ENCODE data around the gene TAF6L.
A peak's percentile ranks its signal among the peaks of the same experiment; 100 is the strongest.

TAF6L gene, protein sequence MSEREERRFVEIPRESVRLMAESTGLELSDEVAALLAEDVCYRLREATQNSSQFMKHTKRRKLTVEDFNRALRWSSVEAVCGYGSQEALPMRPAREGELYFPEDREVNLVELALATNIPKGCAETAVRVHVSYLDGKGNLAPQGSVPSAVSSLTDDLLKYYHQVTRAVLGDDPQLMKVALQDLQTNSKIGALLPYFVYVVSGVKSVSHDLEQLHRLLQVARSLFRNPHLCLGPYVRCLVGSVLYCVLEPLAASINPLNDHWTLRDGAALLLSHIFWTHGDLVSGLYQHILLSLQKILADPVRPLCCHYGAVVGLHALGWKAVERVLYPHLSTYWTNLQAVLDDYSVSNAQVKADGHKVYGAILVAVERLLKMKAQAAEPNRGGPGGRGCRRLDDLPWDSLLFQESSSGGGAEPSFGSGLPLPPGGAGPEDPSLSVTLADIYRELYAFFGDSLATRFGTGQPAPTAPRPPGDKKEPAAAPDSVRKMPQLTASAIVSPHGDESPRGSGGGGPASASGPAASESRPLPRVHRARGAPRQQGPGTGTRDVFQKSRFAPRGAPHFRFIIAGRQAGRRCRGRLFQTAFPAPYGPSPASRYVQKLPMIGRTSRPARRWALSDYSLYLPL

DNA sequence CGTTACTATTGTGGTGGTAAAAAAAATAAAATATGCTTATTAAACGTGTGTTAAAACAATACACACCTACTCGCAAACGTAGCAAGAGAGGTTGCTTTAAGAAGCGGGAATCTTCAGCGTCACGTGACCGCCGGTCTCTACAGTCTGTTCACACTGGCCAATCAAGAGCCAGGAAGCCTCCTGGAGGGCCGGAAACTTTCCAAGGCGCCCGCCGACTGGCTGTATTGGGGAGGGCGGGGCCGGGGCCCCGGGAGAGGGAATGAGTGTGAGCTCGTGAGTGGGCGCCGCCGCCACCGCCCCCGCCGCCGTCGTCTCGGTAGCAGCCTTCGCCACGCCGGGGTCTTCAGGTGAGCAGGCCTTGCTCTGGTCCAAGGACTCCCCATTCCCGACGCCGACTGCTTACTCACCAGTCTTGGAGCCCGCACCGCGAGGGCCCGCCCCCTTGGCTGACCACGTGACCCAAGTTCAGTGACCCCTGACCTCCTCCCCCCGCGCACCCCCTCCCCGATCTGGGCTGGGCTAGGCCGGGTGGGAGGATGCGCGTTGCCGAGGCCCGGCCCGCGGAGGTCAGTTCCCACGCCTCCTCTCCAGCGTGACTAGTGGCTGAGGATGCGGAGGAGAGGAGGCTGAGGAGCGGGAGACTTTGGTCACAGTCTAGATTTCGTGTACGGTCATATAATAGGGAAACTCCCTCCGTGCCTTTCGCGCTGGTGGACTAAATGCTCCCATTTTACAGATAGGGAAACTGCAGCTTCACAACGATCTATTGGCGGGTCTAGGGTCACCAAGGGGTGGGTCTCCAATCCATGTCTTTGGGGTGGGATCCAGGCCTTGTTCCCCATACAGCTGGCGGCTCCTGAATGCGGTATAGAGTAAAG lies at the start of gene TAF6L:
Gene TAF6L, plus strand, starts transcription at position 253 of the 878 bp plus-strand sequence. CDS start 4,388 bp downstream, outside the sequence.
- peak within 1 kb of the TSS; percentile 59 for H3K4me3 ChIP-seq (ENCODE audit: control insufficient read depth, low read depth, low read length)
- no peak for TF ChIP-seq CTCF (IDR thresholded peaks at IDR 0.05; ENCODE audit: control insufficient read depth, insufficient read depth, low read depth, low read length, missing control alignments)
- DNase-seq (ENCODE audit: low read depth), result peak; percentile 70

DNA sequence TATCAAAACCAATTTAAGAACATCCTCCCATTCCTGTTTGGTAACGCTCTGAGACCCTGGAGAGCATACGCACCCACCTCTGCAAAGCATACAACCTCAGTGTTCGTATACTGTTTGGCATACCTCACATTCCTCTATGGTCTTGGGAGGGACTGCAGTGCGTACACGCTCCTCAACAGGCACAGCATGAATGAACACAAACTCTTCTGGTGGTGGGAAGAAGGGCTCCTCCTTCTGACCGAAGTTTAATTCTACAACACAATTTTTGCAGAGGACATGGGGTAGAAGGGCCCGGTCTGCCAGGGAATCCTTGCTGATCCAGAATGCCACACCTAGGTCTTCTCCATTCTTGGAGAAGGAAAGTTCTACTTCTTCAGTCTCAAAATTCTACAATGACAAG lies 49.2 kb upstream of the TAF6L start:
- no peak for DNase-seq (ENCODE audit: low read depth)
- no peak for TF ChIP-seq CTCF (IDR thresholded peaks at IDR 0.05; ENCODE audit: control insufficient read depth, insufficient read depth, low read depth, low read length, missing control alignments)
- H3K4me3 ChIP-seq (ENCODE audit: control insufficient read depth, low read depth, low read length), result no peak overlapping the region

DNA sequence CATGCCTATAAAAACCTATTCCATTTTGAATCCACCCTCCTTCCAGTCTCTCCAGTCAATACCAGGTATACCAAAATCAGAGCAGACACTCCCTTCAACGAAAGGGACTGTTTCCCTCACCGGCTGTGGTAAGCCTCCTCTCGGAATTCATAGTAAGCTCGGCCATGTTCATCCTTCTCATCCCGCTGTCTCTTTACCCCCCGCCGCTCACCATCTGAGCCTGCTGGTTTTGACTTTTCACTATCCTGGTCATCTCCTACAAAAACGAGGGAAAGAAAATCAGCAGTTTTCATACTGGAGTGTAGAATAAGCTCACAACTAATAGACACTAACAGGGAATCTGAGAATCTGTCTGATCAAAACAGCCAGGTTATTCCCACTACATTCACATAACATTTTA lies 47.0 kb upstream of the TAF6L start:
- peak overlapping the region; percentile 3 for H3K4me3 ChIP-seq (ENCODE audit: control insufficient read depth, low read depth, low read length)
- no peak for DNase-seq (ENCODE audit: low read depth)
- no peak for TF ChIP-seq CTCF (IDR thresholded peaks at IDR 0.05; ENCODE audit: control insufficient read depth, insufficient read depth, low read depth, low read length, missing control alignments)

DNA sequence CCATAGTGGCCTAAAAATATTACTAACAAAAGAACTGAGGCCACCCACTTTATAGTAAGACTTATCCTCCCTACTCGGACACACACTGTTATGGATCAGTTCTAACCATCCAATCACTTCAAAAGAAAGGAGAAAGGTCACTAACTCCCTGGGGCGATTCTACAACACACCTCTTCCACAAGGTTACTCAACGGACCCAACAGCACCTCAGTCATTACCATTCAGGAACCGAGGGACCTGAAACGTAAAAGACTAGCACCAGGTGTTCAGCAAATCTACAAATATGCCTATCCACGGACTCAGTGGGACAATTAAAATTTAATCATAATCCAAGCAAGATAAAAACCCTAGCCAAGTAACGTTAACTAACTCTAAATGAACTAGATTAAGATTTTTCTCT lies 45.5 kb upstream of the TAF6L start:
- H3K4me3 ChIP-seq (ENCODE audit: control insufficient read depth, low read depth, low read length), result peak overlapping the region; percentile 84
- no peak for TF ChIP-seq CTCF (IDR thresholded peaks at IDR 0.05; ENCODE audit: control insufficient read depth, insufficient read depth, low read depth, low read length, missing control alignments)
- DNase-seq (ENCODE audit: low read depth), result no peak

DNA sequence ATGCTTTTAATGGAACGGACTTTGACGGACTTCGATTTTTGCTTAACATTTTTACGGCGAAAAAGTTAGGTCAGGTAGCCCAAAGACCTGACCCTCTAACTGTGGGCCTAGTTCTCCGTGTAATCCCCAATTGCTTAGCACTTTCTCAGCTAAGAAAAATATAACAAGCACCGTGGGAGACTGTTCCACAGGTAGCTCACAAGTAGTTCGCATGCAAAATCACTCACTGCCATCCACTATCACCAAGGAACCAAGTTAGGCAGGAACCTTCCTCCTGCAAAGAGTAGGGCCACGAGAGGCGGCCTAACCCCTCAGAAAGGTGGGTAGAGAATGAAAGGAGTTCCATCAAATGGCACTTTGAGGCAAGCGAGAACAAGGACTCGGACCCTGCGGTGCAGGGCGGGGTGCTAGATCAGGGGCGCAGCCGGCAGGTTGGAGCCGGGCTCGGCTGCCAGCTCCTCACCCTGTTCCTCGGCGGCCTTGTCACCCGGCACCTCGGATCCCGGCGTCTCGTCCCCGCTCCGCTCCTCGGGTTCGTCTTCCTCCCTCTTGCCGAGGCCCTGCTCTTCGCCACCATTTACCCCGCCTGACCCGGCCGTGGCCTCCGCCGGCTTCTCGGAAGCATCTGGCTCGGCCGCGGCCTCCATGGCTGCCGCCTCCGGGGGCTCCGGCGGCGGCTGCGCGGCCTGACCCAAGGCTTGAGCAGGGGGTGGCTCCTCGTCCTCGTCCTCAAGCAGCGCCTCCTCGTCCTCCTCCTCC lies 44.9 kb upstream of the TAF6L start:
- H3K4me3 ChIP-seq (ENCODE audit: control insufficient read depth, low read depth, low read length), result peak overlapping the region; percentile 84
- no peak for DNase-seq (ENCODE audit: low read depth)
- no peak for TF ChIP-seq CTCF (IDR thresholded peaks at IDR 0.05; ENCODE audit: control insufficient read depth, insufficient read depth, low read depth, low read length, missing control alignments)

DNA sequence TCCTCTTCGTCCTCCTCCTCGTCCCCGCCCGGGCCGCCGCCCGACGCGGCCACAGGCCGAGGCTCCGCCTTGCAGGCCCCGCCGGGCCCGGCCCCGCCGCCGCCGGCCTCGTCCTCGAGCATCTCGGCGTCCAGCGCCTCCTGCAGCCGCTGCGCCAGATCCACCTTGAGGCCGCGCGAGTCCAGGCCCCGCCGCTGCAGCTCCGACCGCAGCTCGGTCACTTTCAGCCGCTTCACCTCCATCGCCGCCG lies 44.4 kb upstream of the TAF6L start:
- H3K4me3 ChIP-seq (ENCODE audit: control insufficient read depth, low read depth, low read length), result peak overlapping the region; percentile 84
- no peak for TF ChIP-seq CTCF (IDR thresholded peaks at IDR 0.05; ENCODE audit: control insufficient read depth, insufficient read depth, low read depth, low read length, missing control alignments)
- no peak for DNase-seq (ENCODE audit: low read depth)

Measured in AG09309 (cell line).